GM12875 (cell line): ENCODE data around the gene TP53TG3C.
"Not testable (repeated sequence)": the region's sequence is repeated elsewhere in the genome, so short reads cannot be mapped to it uniquely, and the experiment has no call there.

Experiments used
- H3K4me3 ChIP-seq: one replicate; pipeline ENCODE4 v1.5.1; 2011; ENCODE audit warnings: low read depth, low read length, control low read depth

Gene TP53TG3C

GRCh38 chr16:33193926-33194325, at the start of gene TP53TG3C:
Gene TP53TG3C, plus strand, starts transcription at chr16:33194226. Its CDS starts 68 bp downstream, at chr16:33194294.
- not testable (repeated sequence) for H3K4me3 ChIP-seq
